ENCODE data around the gene SRCAP.

GRCh38 chr16:30753596-30753995, 54.6 kb downstream of the SRCAP start:
- TF ChIP-seq POLR2AphosphoS5 (IDR thresholded peaks at IDR 0.05; ENCODE audit: low read depth, low read length) (no peak), POLR2A (IDR thresholded peaks at IDR 0.05; ENCODE audit: low read depth, low read length) (no peak)

All from GM12892 (cell line).